Thyroid gland (tissue), 4 donors: ENCODE measurements around the gene SLC11A1.
A peak's percentile ranks its signal among the peaks of the same experiment; 100 is the strongest.

Source experiments
- POLR2A ChIP-seq, 2 donors: fragments of 450-650 bp; IDR thresholded peaks; one replicate each; pipeline ENCODE4 v1.6.1; 2017; ENCODE audit warnings: antibody characterized with exemption in 2 of 2, mild to moderate bottlenecking in 2 of 2, moderate library complexity in 1 of 2
- TF ChIP-seq, protein P1 (sequence below), 6 experiments: fragments of 200-600 bp in 3 of 6; fragments of 450-650 bp in 3 of 6; sonication (generic) in 3 of 6; IDR thresholded peaks; one replicate each; pipeline ENCODE4 v1.5.1; 2016 to 2019; ENCODE audit warnings: antibody characterized with exemption in 6 of 6, mild to moderate bottlenecking in 2 of 6, inconsistent platforms in 1 of 6, moderate library complexity in 1 of 6

DNA sequence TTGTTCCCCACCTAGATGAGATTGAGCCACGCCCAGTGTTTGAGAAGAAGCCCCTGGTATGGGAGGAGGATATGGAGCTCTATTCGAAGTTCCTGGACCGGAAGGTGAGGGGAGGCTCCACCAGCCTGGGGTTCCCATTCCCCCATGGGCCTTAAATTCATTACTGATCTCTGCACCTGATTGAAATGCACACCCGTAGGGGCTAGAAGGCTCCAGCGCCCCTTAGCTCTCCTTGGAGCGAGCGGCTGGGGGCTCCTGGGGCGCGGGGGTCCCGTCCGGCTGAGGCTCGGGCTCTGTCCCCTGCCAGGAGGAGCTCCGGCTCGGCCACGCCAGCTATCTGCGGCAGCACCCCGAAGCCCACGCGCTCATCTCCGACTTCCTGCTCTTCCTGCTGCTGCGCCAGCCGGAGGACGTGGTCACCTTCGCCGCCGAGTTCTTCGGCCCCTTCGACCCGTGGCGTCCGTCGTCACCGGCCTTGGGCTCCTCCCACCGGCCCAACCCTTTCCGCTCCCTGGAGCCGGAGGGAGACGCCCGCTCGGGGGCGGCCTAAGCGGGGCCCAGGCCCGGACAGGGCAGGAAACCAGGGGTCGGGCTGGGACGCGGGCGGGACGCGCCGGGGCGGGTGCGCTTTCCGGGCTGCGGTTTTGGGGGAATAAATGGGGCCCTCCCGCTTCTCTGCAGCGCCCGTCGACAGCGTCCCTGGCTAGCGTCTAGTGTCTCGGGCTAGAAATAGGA lies 14.5 kb upstream of the SLC11A1 start:
- TF ChIP-seq, protein P1, sequence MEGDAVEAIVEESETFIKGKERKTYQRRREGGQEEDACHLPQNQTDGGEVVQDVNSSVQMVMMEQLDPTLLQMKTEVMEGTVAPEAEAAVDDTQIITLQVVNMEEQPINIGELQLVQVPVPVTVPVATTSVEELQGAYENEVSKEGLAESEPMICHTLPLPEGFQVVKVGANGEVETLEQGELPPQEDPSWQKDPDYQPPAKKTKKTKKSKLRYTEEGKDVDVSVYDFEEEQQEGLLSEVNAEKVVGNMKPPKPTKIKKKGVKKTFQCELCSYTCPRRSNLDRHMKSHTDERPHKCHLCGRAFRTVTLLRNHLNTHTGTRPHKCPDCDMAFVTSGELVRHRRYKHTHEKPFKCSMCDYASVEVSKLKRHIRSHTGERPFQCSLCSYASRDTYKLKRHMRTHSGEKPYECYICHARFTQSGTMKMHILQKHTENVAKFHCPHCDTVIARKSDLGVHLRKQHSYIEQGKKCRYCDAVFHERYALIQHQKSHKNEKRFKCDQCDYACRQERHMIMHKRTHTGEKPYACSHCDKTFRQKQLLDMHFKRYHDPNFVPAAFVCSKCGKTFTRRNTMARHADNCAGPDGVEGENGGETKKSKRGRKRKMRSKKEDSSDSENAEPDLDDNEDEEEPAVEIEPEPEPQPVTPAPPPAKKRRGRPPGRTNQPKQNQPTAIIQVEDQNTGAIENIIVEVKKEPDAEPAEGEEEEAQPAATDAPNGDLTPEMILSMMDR (IDR thresholded peaks at IDR 0.05), result peak in 1 of 6 experiments; percentile 12
- TF ChIP-seq POLR2A (IDR thresholded peaks at IDR 0.05), result peak; percentile 88 to 98
